Measurements from ENCODE around the gene SPRR5.

DNA sequence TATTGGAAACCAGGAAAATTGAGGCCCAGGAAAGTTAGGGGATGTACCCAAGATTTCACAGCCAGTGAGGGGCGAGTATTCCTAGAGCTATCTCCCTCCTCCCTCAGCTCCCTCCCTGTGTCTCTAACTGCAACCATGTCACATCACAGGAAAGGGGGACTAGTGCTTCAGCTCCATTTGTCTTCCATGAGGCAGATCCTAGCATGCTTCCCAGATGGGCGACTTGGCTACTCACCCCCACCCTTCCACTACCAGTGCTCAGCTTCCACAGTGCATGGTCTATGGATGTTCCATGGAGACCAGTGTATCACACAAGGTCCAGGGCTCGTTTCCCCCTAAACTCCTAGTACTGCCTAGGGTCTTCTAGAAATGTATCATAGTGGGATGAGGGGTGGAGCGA, 18.8 kb downstream of the SPRR5 start:
- TF ChIP-seq CTCF (IDR thresholded peaks at IDR 0.05; ENCODE audit: low read depth, low read length) (no peak), EZH2phosphoT487 (IDR thresholded peaks at IDR 0.05; ENCODE audit: low read depth) (no peak)
